NCI-H2107 (cell line): Measurements from ENCODE around the gene BIRC2.

Source experiments
- DNase-seq: peaks from one replicate; lab custom pipeline; 2025; lab: John Stamatoyannopoulos, UW

Gene BIRC2

GRCh38 chr11:102375720-102376399 lies 28.8 kb downstream of the BIRC2 start:
- no peak for DNase-seq

GRCh38 chr11:102377891-102378290 lies 30.9 kb downstream of the BIRC2 start:
- DNase-seq: no peak

- DNase-seq: no peak
Measured at GRCh38 chr11:102378818-102379217, 31.8 kb downstream of the BIRC2 start.

- DNase-seq: no peak
Measured at GRCh38 chr11:102382384-102382783, 35.4 kb downstream of the BIRC2 start.

- no peak for DNase-seq
Measured at GRCh38 chr11:102383839-102384238, 36.8 kb downstream of the BIRC2 start.

GRCh38 chr11:102384419-102385079 lies 37.5 kb downstream of the BIRC2 start:
- no peak for DNase-seq

- no peak for DNase-seq
Measured at GRCh38 chr11:102385085-102386007, 38.3 kb downstream of the BIRC2 start.

GRCh38 chr11:102386136-102386734 lies 39.2 kb downstream of the BIRC2 start:
- DNase-seq: no peak

GRCh38 chr11:102387043-102387781 lies 40.2 kb downstream of the BIRC2 start:
- no peak for DNase-seq

- DNase-seq: no peak
Measured at GRCh38 chr11:102389253-102389652, 42.2 kb downstream of the BIRC2 start.

- peak; percentile 10 for DNase-seq
Measured at GRCh38 chr11:102390667-102391465, 43.9 kb downstream of the BIRC2 start.

GRCh38 chr11:102391549-102392237 lies 44.7 kb downstream of the BIRC2 start:
- no peak for DNase-seq

- DNase-seq: no peak
Measured at GRCh38 chr11:102393272-102393730, 46.3 kb downstream of the BIRC2 start.

- no peak for DNase-seq
Measured at GRCh38 chr11:102395720-102396393, 48.8 kb downstream of the BIRC2 start.

- DNase-seq: no peak
Measured at GRCh38 chr11:102396708-102397563, 49.9 kb downstream of the BIRC2 start.

GRCh38 chr11:102398297-102398696 lies 51.3 kb downstream of the BIRC2 start:
- no peak for DNase-seq

GRCh38 chr11:102399189-102399588 lies 52.2 kb downstream of the BIRC2 start:
- no peak for DNase-seq

GRCh38 chr11:102400603-102401002 lies 53.6 kb downstream of the BIRC2 start:
- DNase-seq: no peak
